Mucosa of stomach (tissue), 1 donor: Measurements from ENCODE around the gene SCYGR3.

Experiments used
- H3K27me3 ChIP-seq: one replicate; pipeline ENCODE4 v1.7.0; 2013; ENCODE audit warnings: mild to moderate bottlenecking, low read length; ENCODE audit not compliant: control insufficient read depth, insufficient read depth
- H3K36me3 ChIP-seq: one replicate; pipeline ENCODE4 v1.7.0; 2013; ENCODE audit warnings: low read length; ENCODE audit not compliant: control insufficient read depth, insufficient read depth
- H3K4me1 ChIP-seq: one replicate; pipeline ENCODE4 v1.7.0; 2013; ENCODE audit warnings: mild to moderate bottlenecking, low read length; ENCODE audit not compliant: control insufficient read depth, insufficient read depth
- H3K4me3 ChIP-seq: one replicate; pipeline ENCODE4 v1.7.0; 2013; ENCODE audit warnings: low read length
- H3K9ac ChIP-seq: one replicate; pipeline ENCODE4 v1.7.0; 2013; ENCODE audit warnings: mild to moderate bottlenecking, low read length, moderate library complexity
- H3K9me3 ChIP-seq: one replicate; pipeline ENCODE4 v1.7.0; 2013; ENCODE audit warnings: mild to moderate bottlenecking, low read length, moderate library complexity; ENCODE audit not compliant: control insufficient read depth
- donor health status: Pancreatic carcinoma.

Gene SCYGR3

DNA sequence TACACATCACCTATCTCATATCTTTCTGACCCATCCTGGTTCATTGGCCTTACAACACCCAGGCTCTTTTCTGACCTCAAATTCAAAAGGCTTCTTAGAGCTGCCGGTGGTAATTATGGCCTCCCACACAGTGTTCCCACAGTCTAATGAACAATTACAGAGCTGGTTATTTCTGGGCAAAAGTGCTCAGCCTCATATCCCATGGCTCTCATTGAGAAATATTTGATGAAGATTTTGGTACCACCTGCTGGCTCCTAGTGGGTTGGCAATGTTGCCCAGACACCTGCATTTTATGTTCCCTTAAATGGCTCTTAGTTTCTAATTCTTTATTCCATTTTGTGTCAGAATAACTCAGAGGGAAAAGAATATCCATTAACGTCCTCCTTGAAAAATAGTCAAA is 36.0 kb downstream of the SCYGR3 start:
- Histone ChIP-seq H3K9me3 (no peaks in the 10 kb centered on the region), H3K4me3 (no peak overlapping the region), H3K36me3 (no peaks in the 10 kb centered on the region), H3K27me3 (no peaks in the 10 kb centered on the region), H3K4me1 (no peaks in the 10 kb centered on the region), H3K9ac (no peak overlapping the region)

DNA sequence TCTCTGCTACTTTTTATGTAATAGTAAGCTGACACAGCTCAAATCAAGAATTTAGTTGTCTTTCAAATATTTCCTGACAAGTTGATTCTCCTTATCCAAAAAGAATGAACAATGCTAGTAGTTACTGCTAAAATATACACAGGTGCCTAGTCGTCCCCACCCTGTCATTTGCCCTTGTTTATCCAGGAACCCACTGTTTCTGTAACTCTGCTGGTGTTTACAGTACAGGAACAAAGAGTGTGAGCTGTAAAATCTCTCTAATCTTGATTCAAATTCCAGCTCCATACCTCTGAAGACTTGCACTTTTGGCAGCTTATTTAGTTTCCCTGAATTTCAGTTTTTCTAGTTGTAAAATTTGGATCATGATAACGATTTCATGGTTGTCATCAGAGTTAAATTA is 37.1 kb downstream of the SCYGR3 start:
- H3K27me3 ChIP-seq = no peaks in the 10 kb centered on the region
- H3K4me3 ChIP-seq = no peak overlapping the region
- no peaks in the 10 kb centered on the region for H3K9me3 ChIP-seq
- H3K4me1 ChIP-seq = no peaks in the 10 kb centered on the region
- H3K36me3 ChIP-seq = no peaks in the 10 kb centered on the region
- no peak overlapping the region for H3K9ac ChIP-seq

DNA sequence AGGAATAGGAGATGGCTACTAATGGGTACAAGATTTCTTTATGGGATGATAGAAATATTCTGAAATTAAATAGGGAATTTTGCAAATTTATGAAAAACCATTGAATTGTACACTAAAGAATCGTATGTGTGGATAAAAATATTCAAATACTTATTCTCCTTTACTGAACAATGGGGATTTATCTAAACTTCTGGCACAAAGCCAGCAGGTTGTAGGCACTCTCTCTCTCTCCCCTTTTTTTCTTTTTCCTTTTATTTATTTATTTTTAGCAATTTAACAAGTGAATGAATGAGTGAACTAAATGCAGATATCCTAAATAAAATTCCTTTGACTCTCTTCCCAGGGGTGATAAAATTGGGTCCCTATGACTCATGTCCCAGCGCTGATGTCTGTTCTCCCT is 37.8 kb downstream of the SCYGR3 start:
- no peak overlapping the region for H3K4me3 ChIP-seq
- H3K9ac ChIP-seq = no peak overlapping the region
- no peaks in the 10 kb centered on the region for H3K9me3 ChIP-seq
- no peaks in the 10 kb centered on the region for H3K27me3 ChIP-seq
- no peaks in the 10 kb centered on the region for H3K36me3 ChIP-seq
- H3K4me1 ChIP-seq = no peaks in the 10 kb centered on the region

DNA sequence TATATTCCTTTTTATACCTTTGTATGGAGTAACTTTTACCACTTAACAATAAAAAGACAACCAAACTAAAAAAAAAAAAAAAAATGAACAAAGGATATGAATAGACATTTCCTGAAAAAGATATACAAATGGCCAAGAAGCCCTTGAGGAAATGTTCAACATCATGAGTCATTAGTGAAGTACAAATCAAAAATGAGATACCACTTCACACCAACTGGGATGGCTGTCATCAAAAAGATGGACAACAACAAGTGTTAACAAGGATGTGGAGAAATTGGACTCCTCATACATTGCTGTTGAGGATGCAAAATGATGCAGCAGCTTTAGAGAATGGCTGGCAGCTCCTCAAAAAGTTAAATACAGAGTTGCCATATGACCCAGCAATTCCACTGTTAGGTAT is 38.5 kb downstream of the SCYGR3 start:
- Histone ChIP-seq H3K27me3 (no peaks in the 10 kb centered on the region), H3K4me1 (no peaks in the 10 kb centered on the region), H3K9me3 (no peaks in the 10 kb centered on the region), H3K36me3 (no peaks in the 10 kb centered on the region), H3K9ac (no peak overlapping the region), H3K4me3 (no peak overlapping the region)

DNA sequence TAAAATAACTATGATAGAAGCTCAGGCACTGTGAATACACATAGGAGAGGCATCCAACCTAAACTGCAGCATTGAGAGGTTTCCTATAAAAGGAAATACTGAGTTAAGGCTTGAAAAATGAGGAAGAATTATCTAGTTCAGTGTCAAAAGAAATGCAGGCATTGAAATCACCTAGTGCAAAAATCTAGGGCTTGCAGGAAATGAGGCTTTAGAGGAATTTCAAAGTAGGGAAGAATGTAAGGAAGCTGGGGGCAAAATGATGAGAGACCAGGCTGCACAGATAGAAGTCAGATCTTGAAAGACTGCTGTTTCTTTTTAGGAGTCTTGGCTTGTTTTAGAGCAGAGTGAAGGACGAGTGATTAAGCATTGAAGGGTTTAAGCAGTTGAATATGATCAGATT is 44.0 kb downstream of the SCYGR3 start:
- no peaks in the 10 kb centered on the region for H3K4me1 ChIP-seq
- H3K9ac ChIP-seq = no peak overlapping the region
- H3K4me3 ChIP-seq = no peak overlapping the region
- H3K27me3 ChIP-seq = no peaks in the 10 kb centered on the region
- H3K36me3 ChIP-seq = no peaks in the 10 kb centered on the region
- no peaks in the 10 kb centered on the region for H3K9me3 ChIP-seq

DNA sequence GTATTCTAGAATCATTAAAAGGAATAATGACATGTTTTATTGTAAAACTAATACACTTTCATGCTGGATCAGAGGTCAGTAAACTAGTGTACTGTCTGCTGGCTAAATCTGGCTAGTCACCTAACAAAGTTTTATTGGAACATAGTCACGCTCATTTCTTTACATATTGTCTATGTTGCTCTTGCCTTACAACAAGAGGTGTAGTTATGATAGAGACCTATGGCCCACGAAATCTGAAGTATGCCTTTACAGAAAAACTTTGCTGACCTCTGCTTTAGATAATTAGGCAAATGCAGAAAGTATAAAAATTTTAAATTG is 45.8 kb downstream of the SCYGR3 start:
- H3K4me3 ChIP-seq = no peak overlapping the region
- H3K9ac ChIP-seq = no peak overlapping the region
- no peaks in the 10 kb centered on the region for H3K27me3 ChIP-seq
- no peaks in the 10 kb centered on the region for H3K9me3 ChIP-seq
- H3K36me3 ChIP-seq = no peaks in the 10 kb centered on the region
- no peaks in the 10 kb centered on the region for H3K4me1 ChIP-seq

DNA sequence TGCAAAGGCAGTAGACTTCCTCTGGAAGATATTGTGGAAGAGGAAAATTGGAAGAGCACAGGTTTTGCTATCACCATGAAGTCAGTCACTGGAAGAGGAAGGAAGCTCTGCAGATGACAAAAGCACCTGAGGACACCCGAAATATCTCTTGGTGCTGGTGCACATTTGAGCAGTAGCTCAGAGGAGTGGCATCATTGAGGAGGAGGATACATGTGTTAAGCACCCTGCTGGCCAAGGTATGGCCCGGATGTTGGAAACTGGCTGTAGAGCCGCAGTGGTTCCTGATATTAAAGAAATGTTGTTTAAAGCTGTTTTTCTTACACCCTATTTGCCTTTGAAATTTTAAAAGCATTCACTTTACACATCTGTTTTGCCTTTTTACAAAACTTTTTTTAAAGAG is 48.6 kb downstream of the SCYGR3 start:
- H3K9ac ChIP-seq = no peak overlapping the region
- no peaks in the 10 kb centered on the region for H3K36me3 ChIP-seq
- H3K27me3 ChIP-seq = no peaks in the 10 kb centered on the region
- no peak overlapping the region for H3K4me3 ChIP-seq
- no peaks in the 10 kb centered on the region for H3K9me3 ChIP-seq
- H3K4me1 ChIP-seq = no peaks in the 10 kb centered on the region

DNA sequence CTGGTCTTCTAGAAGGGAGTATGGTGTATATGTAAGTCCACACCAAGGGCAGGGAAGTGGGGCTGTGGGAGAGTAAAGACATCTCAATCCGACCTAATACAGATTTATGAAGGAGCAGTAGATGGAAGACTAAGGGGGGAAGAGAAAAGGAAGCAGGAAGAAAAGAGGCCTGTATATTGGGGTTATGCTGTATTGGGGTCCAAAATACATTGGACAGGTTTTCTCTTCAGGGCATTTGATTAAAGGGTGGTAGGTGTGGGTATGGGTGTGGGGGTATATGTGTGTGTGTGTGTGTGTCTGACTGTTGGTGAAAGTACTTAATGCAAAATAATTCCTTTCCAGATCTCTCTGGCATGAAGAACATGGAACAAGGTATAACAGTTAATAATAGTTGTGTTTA is 49.6 kb downstream of the SCYGR3 start:
- no peaks in the 10 kb centered on the region for H3K27me3 ChIP-seq
- H3K4me1 ChIP-seq = no peaks in the 10 kb centered on the region
- H3K4me3 ChIP-seq = no peak overlapping the region
- no peak overlapping the region for H3K9ac ChIP-seq
- H3K36me3 ChIP-seq = no peaks in the 10 kb centered on the region
- H3K9me3 ChIP-seq = no peaks in the 10 kb centered on the region
